Measurements from ENCODE around the gene RASGRF1.

RASGRF1 gene

GRCh38 chr15:79099692-79100091 lies 9.1 kb upstream of the RASGRF1 start:
- TF ChIP-seq CTCF (IDR thresholded peaks at IDR 0.05; ENCODE audit: low read depth, low read length, missing control alignments): no peak
- no peak for DNase-seq (ENCODE audit: low read depth)
- no peak overlapping the region for H3K4me3 ChIP-seq (ENCODE audit: low read depth, low read length)

DNA sequence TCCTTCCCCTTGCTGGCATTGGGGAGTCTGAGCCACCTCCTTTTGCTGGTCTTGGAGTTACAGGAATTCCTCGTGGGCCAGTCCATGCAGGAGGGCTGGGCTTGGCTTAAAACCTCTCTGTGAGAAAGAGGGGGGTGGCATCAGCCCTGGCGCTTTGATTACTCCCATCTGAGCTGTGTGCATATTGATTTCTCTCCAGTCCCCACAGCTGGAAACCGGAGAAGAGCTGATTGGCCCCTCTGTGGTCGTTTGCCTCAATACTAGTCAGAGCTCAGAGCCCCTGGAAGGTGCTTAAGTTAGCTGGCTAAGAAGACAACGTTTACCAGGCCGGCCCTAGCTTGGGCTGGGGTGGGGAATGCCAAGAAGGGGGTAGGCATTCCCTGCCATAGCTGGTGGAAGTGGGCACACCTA lies 4.0 kb upstream of the RASGRF1 start:
- DNase-seq (ENCODE audit: low read depth): no peak

GRCh38 chr15:79093352-79093935 lies 2.9 kb upstream of the RASGRF1 start:
- no peak for TF ChIP-seq CTCF (IDR thresholded peaks at IDR 0.05; ENCODE audit: low read depth, low read length, missing control alignments)
- no peak overlapping the region for H3K4me3 ChIP-seq (ENCODE audit: low read depth, low read length)
- DNase-seq (ENCODE audit: low read depth): no peak

More for the DNA sequence above, 4.0 kb upstream of the RASGRF1 start:
- TF ChIP-seq CTCF (IDR thresholded peaks at IDR 0.05; ENCODE audit: low read depth, low read length, missing control alignments): no peak
- H3K4me3 ChIP-seq (ENCODE audit: low read depth, low read length): no peak overlapping the region

- DNase-seq (ENCODE audit: low read depth): no peak
- no peak overlapping the region for H3K4me3 ChIP-seq (ENCODE audit: low read depth, low read length)
- TF ChIP-seq CTCF (IDR thresholded peaks at IDR 0.05; ENCODE audit: low read depth, low read length, missing control alignments): no peak
Observed at GRCh38 chr15:79092382-79092781, 1.8 kb upstream of the RASGRF1 start.

DNA sequence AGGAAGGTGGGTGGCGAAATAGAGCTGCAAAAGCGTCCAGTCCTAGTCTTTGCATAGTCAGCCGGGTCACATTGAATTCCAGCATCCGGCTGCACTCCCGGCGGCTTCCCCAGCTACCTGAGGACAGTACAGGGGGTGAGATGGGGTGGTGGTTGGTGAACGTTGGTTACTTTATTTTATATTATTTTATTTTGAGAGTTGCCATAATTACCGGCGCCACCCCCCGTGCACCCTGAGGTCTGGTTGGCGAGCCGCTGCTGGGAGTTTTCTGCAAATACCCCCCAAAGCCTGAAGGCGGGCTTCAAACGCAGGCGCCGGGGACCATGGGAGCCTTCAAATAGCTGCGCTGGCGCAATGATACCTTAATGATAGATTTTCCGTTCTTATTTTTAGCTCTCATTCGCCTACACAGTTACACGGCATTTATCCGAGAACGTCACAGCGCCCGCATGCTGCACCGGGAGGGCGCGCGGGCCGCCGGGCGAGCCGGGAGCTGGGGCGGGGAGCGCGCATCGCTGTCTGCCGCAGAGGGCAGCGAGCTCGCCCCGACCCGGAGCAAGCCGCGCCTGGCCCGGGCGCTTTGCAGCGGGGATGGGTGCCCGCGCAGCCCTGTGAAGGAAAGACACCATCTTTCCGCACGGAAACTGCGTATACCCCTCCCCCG lies 756 bp upstream of the RASGRF1 start:
- no peak for DNase-seq (ENCODE audit: low read depth)
- no peak overlapping the region for H3K4me3 ChIP-seq (ENCODE audit: low read depth, low read length)
- no peak for TF ChIP-seq CTCF (IDR thresholded peaks at IDR 0.05; ENCODE audit: low read depth, low read length, missing control alignments)

DNA sequence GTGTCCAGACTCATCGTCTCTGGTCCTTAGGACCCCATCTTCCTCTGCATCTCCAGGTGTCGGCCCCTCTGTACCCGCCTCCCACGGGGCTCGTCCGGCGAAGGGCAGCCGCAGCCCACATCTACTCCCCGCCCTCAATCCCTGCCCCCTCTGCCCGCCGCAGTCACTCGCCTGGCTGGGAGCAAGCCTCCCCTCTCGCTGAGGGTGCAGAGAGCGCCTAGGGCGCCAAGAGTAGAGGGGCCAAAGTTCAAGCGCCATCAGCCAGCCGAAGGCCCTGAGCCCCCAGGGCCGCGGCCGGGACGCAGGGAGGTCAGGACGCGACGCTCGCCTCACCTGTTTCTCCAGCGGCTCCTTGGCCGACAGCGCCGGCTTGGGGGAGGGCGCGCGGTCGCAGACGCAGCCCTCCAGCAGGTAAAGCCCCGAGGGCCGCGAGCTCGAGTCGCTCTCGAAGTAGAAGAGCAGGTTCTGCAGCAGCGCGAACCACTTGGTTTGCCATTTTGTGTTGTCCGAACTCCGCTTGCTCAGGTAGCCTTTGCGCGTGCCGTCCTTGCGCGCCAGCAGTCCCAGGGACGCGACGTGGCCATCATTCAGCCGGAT lies 592 bp downstream of the RASGRF1 start:
- no peak overlapping the region for H3K4me3 ChIP-seq (ENCODE audit: low read depth, low read length)
- no peak for DNase-seq (ENCODE audit: low read depth)

More for the DNA sequence above, 592 bp downstream of the RASGRF1 start:
- no peak for TF ChIP-seq CTCF (IDR thresholded peaks at IDR 0.05; ENCODE audit: low read depth, low read length, missing control alignments)

All from GM12864 (cell line).